Hepatocyte (in vitro differentiated cells): ENCODE data around the gene THAP7. TPM values are rescaled to one million over a fixed set of nuclear protein-coding genes. Genes with fewer than 3 reads are reported as not detected.

Source experiments
- DNase-seq: peaks from one replicate; pipeline ENCODE4 v3.0.0-alpha.2; 2016; ENCODE audit warnings: low spot score
- H2AFZ ChIP-seq: fragments of 200-600 bp; sonication (generic); 2 replicates; pipeline ENCODE4 v1.6.0; 2016; ENCODE audit warnings: antibody characterized with exemption, mild to moderate bottlenecking
- H3K27ac ChIP-seq: fragments of 200-600 bp; sonication (generic); 2 replicates; pipeline ENCODE4 v1.5.1; 2016; ENCODE audit warnings: mild to moderate bottlenecking
- H3K27me3 ChIP-seq: fragments of 200-600 bp; sonication (generic); 2 replicates; pipeline ENCODE4 v1.6.1; 2016
- H3K36me3 ChIP-seq: fragments of 200-600 bp; sonication (generic); replicated peaks from 2 replicates; pipeline ENCODE4 v1.5.1; 2016; ENCODE audit warnings: low read depth; ENCODE audit not compliant: insufficient read depth
- H3K4me1 ChIP-seq: fragments of 200-600 bp; sonication (generic); 2 replicates; pipeline ENCODE4 v1.5.1; 2016; ENCODE audit warnings: mild to moderate bottlenecking, moderate library complexity; ENCODE audit not compliant: insufficient read depth
- H3K4me2 ChIP-seq: fragments of 200-600 bp; sonication (generic); 2 replicates; pipeline ENCODE4 v1.6.0; 2016
- H3K4me3 ChIP-seq: fragments of 200-600 bp; sonication (generic); 2 replicates; pipeline ENCODE4 v1.5.1; 2016; ENCODE audit warnings: mild to moderate bottlenecking
- H3K79me2 ChIP-seq: fragments of 200-600 bp; sonication (generic); 2 replicates; pipeline ENCODE4 v1.6.0; 2017; ENCODE audit warnings: mild to moderate bottlenecking
- H3K9me2 ChIP-seq: fragments of 200-600 bp; sonication (generic); replicated peaks from 2 replicates; pipeline ENCODE4 v1.6.0; 2017; ENCODE audit warnings: mild to moderate bottlenecking; ENCODE audit not compliant: insufficient read depth
- H3K9me3 ChIP-seq: fragments of 200-600 bp; sonication (generic); 2 replicates; pipeline ENCODE4 v1.5.1; 2016; ENCODE audit warnings: low read depth, mild to moderate bottlenecking
- H4K20me1 ChIP-seq: fragments of 200-600 bp; sonication (generic); 2 replicates; pipeline ENCODE4 v1.6.0; 2016; ENCODE audit warnings: mild to moderate bottlenecking; ENCODE audit not compliant: insufficient read depth, poor library complexity, severe bottlenecking
- CTCF ChIP-seq: fragments of 200-600 bp; sonication (generic); IDR thresholded peaks from 2 replicates; pipeline ENCODE4 v1.5.1; 2016; ENCODE audit warnings: antibody characterized with exemption, mild to moderate bottlenecking; ENCODE audit not compliant: poor library complexity
- EZH2 ChIP-seq: fragments of 200-600 bp; sonication (generic); IDR thresholded peaks from 2 replicates; pipeline ENCODE4 v1.6.1; 2016; ENCODE audit warnings: antibody characterized with exemption, mild to moderate bottlenecking, borderline replicate concordance
- EZH2phosphoT487 ChIP-seq: fragments of 200-600 bp; sonication (generic); IDR thresholded peaks from one replicate; pipeline ENCODE4 v1.6.1; 2018; ENCODE audit warnings: antibody characterized with exemption, mild to moderate bottlenecking, low read depth, moderate library complexity; ENCODE audit not compliant: unreplicated experiment, severe bottlenecking
- WGBS: methylation state at CpG from one replicate; pipeline ENCODE4 v1.1.6; 2016; ENCODE audit warnings: low lambda C conversion rate; ENCODE audit errors: missing lambda C conversion rate; 5-methylcytosine and 5-hydroxymethylcytosine counted together
- microRNA counts: library from miRNA; unstranded; fragments of <30 nt; microRNA quantifications from one replicate; lab custom pipeline; 2017
- microRNA-seq: library from miRNA; unstranded; fragments of <30 nt; microRNA quantifications from one replicate; pipeline ENCODE4, GENCODE V29; 2017
- polyA plus RNA-seq: library from polyadenylated mRNA; unstranded; fragments of >200 nt; fragmentation: Nextera tagmentation; extraction: Ambion mirVana; gene quantifications from 2 replicates; pipeline ENCODE4 v1.2.1, GENCODE V29; 2016
- small RNA-seq: library from RNA; depleted of rRNA; stranded (forward); fragments of <200 nt; gene quantifications from one replicate; pipeline ENCODE3, GENCODE V24; 2014
- total RNA-seq: library from RNA; depleted of rRNA; stranded (reverse); fragments of >200 nt; gene quantifications from 2 replicates; pipeline ENCODE4 v1.2.3, GENCODE V29; 2014

THAP7 gene
- total and polyA plus RNA-seq, 2 experiments from 2014 or later: 26.2 to 41.2 TPM

DNA sequence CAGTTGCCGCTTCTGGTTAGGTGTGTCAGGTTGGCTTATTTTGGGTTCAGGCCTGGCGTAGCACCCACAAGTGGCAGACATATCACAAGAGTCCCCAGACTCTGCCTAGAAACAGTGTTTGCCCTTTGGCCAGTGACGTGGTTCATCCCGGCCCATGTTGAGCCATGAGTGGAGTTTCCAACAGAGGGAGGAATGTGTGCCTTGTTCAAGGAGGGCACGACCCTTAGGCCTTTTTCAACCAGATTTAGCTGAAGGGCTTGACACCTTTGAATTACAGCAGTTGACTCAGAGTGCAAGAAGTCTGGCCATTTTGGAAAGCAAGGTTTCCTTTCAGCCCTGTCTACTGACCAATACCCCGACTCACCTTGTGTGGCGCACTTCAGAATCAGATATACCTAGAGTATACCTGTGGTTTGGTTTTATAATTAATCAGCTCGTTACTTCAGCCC is 50.0 kb downstream of the THAP7 start:
- Histone ChIP-seq H4K20me1 (peaks cover 32% of the 10 kb centered on the region), H3K4me2 (peak overlapping the region; percentile 24), H3K27ac (peak overlapping the region; percentile 89), H2AFZ (no peak overlapping the region), H3K4me3 (no peak overlapping the region), H3K79me2 (peaks cover 68% of the 10 kb centered on the region), H3K4me1 (peaks cover 35% of the 10 kb centered on the region), H3K9me2 (no peaks in the 10 kb centered on the region), H3K9me3 (no peaks in the 10 kb centered on the region), H3K36me3 (no peaks in the 10 kb centered on the region), H3K27me3 (no peaks in the 10 kb centered on the region)
- 68% methylated on average over 8 of the region's 8 CpGs for WGBS
- TF ChIP-seq EZH2phosphoT487 (no peak), EZH2 (no peak), CTCF (no peak)
- DNase-seq: peak; percentile 61

DNA sequence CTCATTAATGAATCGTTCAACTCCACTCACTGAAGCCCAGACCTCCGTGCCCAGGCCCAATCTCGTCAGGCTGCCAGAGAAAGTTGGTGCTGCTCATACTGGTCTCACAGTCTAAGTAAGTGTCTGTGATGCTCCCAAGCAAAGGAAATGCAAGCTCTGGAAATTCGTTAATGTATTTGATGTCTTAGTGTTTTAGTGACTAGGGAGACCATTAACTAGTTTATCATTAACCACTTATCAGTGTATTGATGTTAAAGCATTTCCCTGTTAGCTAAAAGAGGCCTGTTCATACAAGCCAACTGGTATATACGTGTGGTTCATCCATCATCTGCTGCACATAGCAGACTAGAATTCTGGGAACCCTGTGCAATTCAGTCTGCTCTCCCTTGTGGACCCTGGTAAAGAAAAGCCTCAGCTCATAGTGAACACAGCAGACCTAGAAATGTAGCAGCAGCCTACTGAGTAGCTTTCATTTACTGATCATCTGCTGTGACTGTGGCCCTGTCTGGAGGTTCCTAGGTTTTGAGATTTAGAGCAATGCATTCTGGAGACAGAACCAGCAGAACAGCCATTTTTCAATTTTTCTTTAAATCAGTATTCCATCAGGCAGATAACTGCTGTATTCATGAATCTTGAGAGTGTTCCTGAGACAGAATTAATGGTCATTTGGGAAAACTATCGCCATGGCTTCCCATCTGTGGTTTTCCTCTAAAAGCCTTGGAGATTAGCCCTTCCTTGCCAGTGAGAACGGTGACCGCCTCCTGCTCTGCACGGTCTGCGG is 50.6 kb downstream of the THAP7 start:
- Histone ChIP-seq H4K20me1 (peaks cover 38% of the 10 kb centered on the region), H3K27ac (peak overlapping the region; percentile 89), H3K4me1 (peaks cover 35% of the 10 kb centered on the region), H2AFZ (no peak overlapping the region), H3K79me2 (peaks cover 68% of the 10 kb centered on the region), H3K9me2 (no peaks in the 10 kb centered on the region), H3K4me3 (no peak overlapping the region), H3K9me3 (no peaks in the 10 kb centered on the region), H3K27me3 (no peaks in the 10 kb centered on the region), H3K36me3 (no peaks in the 10 kb centered on the region), H3K4me2 (peak overlapping the region; percentile 49)
- DNase-seq: no peak
- no peak for TF ChIP-seq EZH2
- TF ChIP-seq CTCF: no peak
- TF ChIP-seq EZH2phosphoT487: no peak
- WGBS: 74% methylated on average over 10 of the region's 10 CpGs

DNA sequence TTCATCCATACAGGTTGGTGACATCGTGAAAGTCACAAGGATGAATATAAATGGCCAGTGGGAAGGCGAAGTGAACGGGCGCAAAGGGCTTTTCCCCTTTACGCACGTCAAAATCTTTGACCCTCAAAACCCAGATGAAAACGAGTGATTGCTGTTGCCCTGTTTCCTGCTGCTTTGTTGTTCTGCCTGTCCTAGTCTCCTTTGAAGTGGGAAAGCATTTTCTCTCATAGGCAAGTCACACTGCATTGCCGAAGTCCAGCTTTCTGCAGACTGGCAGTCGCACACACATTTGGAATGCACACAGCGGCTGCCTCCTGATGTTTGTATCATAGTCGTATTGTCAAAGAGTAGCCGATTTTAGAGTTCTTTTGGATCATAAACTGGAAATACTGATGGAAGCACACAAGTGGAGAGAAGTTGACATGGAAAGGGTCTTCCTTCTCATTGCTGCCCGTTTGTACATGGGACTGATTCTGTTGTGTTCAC is 52.2 kb downstream of the THAP7 start:
- Histone ChIP-seq H3K27ac (peak overlapping the region; percentile 76), H3K4me3 (no peak overlapping the region), H3K4me1 (peaks cover 35% of the 10 kb centered on the region), H3K9me3 (no peaks in the 10 kb centered on the region), H2AFZ (no peak overlapping the region), H4K20me1 (peaks cover 54% of the 10 kb centered on the region), H3K79me2 (peaks cover 72% of the 10 kb centered on the region), H3K27me3 (no peaks in the 10 kb centered on the region), H3K36me3 (no peaks in the 10 kb centered on the region), H3K9me2 (no peaks in the 10 kb centered on the region), H3K4me2 (no peak overlapping the region)
- no peak for TF ChIP-seq CTCF
- TF ChIP-seq EZH2: no peak
- no peak for TF ChIP-seq EZH2phosphoT487
- 82% methylated on average over 13 of the region's 13 CpGs for WGBS
- no peak for DNase-seq

MicroRNAs encoded within 50 kb of the gene (microRNA counts, 767-probe panel; counts per million panel counts)
- microRNA hsa-miR-649 (lab: Ali Mortazavi, UCI): not detected

Small RNAs within 50 kb of the gene (microRNA-seq; reads per million reads assigned to microRNA genes)
- not detected for gene MIR649

Small RNAs within 50 kb of the gene (small RNA-seq; reads per million reads assigned to genes)
- not detected for gene MIR649

Other genes with a start within 250 kb of the THAP7 start
- gene SERPIND1, start 228.0 kb downstream of the THAP7 start, total RNA-seq: 50.9 and 58.2 TPM in 2 replicates
- 30.4 and 56.8 TPM in 2 replicates for gene SERPIND1, start 228.0 kb downstream of the THAP7 start, polyA plus RNA-seq
- 59.1 and 62.2 TPM in 2 replicates for gene PI4KA, start 143.3 kb downstream of the THAP7 start, total RNA-seq
- gene PI4KA, start 143.3 kb downstream of the THAP7 start, polyA plus RNA-seq: 75.7 and 80.5 TPM in 2 replicates
- gene SNAP29, start 143.1 kb downstream of the THAP7 start, total RNA-seq: 14.5 and 15.7 TPM in 2 replicates
- 34.3 and 41.0 TPM in 2 replicates for gene SNAP29, start 143.1 kb downstream of the THAP7 start, polyA plus RNA-seq
- 46.5 and 49.2 TPM in 2 replicates for gene CRKL, start 84.7 kb downstream of the THAP7 start, total RNA-seq
- 30.7 and 31.8 TPM in 2 replicates for gene CRKL, start 84.7 kb downstream of the THAP7 start, polyA plus RNA-seq
- gene AIFM3, start 34.9 kb downstream of the THAP7 start, total RNA-seq: 1.3 and 3.1 TPM in 2 replicates
- gene AIFM3, start 34.9 kb downstream of the THAP7 start, polyA plus RNA-seq: 1.7 and 2.1 TPM in 2 replicates
- gene LZTR1, start 19.8 kb downstream of the THAP7 start, total RNA-seq: 28.1 and 41.3 TPM in 2 replicates
- 50.4 and 65.4 TPM in 2 replicates for gene LZTR1, start 19.8 kb downstream of the THAP7 start, polyA plus RNA-seq
- 3.3 and 14.4 TPM in 2 replicates for gene P2RX6, start 13.0 kb upstream of the THAP7 start, total RNA-seq
- gene P2RX6, start 13.0 kb upstream of the THAP7 start, polyA plus RNA-seq: 8.0 and 12.9 TPM in 2 replicates
- gene SLC7A4, start 30.4 kb upstream of the THAP7 start, total RNA-seq: 89.9 and 140 TPM in 2 replicates
- gene SLC7A4, start 30.4 kb upstream of the THAP7 start, polyA plus RNA-seq: 494 and 496 TPM in 2 replicates
- gene LRRC74B, start 43.8 kb upstream of the THAP7 start, total RNA-seq: 0.20 TPM in 1 of 2 replicates, not detected in the other
- gene LRRC74B, start 43.8 kb upstream of the THAP7 start, polyA plus RNA-seq: 0.51 and 0.52 TPM in 2 replicates